GM12878 (cell line): Measurements from ENCODE around the gene SELPLG. TPM values are rescaled to one million over a fixed set of nuclear protein-coding genes. Genes with fewer than 3 reads are reported as not detected.

Experiments
- ATAC-seq: fragments of 200-7000 bp; cut with Tn5 transposase; 3 replicates; pipeline ENCODE4 v1.9.1; 2020; ENCODE audit warnings: mild to moderate bottlenecking, moderate library complexity
- BruUV-seq: library from RNA; stranded (reverse); fragments of 400-500 nt; replicated peaks from 2 replicates; lab custom pipeline; 2021; lab: Mats Ljungman, UMichigan
- CTCF ChIA-PET: fragments of 300-600 bp; sonication (Branson Sonifier 250); formaldehyde crosslinking; extraction: SDS; loops from one replicate; lab custom pipeline; 2021; ENCODE audit warnings: inconsistent platforms; lab: Yijun Ruan, JAX
- POLR2A ChIA-PET: fragments of 350-600 bp; formaldehyde crosslinking; extraction: SDS; loops from one replicate; lab custom pipeline; 2021; ENCODE audit warnings: inconsistent platforms; lab: Charles Lee
- RAD21 ChIA-PET: fragments of 300-600 bp; sonication (Branson Sonifier 250); formaldehyde crosslinking; loops from one replicate; lab custom pipeline; 2023; ENCODE audit warnings: antibody characterized with exemption; ENCODE audit not compliant: unreplicated experiment; lab: Charles Lee
- SMC1A ChIA-PET: fragments of 300-600 bp; sonication (Branson Sonifier 250); formaldehyde crosslinking; loops from one replicate; lab custom pipeline; 2023; ENCODE audit not compliant: unreplicated experiment, uncharacterized antibody; lab: Charles Lee
- DNase-seq: peaks from one replicate; pipeline ENCODE4 v3.0.0-alpha.2; 2011; ENCODE audit warnings: low read depth, low spot score
- FAIRE-seq: peaks from 3 replicates; lab custom pipeline; 2011; peaks lifted over from hg19 to GRCh38; lab: Jason Lieb, UNC
- H2AFZ ChIP-seq: 2 replicates; pipeline ENCODE4 v1.6.0; 2011; ENCODE audit warnings: low read depth, low read length, control low read depth; ENCODE audit not compliant: control insufficient read depth
- H3K27ac ChIP-seq: 2 replicates; pipeline ENCODE4 v1.5.1; 2011; ENCODE audit warnings: control low read depth; ENCODE audit not compliant: control insufficient read depth, insufficient read depth
- H3K27me3 ChIP-seq, 2 experiments: replicated peaks in 1 of 2; 2 replicates each; pipeline versions ENCODE4 v1.6.0 to v1.6.1; 2011; ENCODE audit warnings: low read length in 1 of 2; ENCODE audit not compliant: control insufficient read depth in 2 of 2, insufficient read depth in 2 of 2
- H3K36me3 ChIP-seq, 2 experiments: 2 replicates each; pipeline ENCODE4 v1.5.1; 2011; ENCODE audit warnings: low read length in 1 of 2; ENCODE audit not compliant: control insufficient read depth in 2 of 2, insufficient read depth in 2 of 2
- H3K4me1 ChIP-seq: 2 replicates; pipeline ENCODE4 v1.6.1; 2011; ENCODE audit warnings: mild to moderate bottlenecking, low read length, moderate library complexity, mixed read lengths; ENCODE audit not compliant: control insufficient read depth, insufficient read depth
- H3K4me2 ChIP-seq: 2 replicates; pipeline ENCODE4 v1.6.0; 2011; ENCODE audit warnings: control low read depth; ENCODE audit not compliant: control insufficient read depth, insufficient read depth
- H3K4me3 ChIP-seq: fragments of 200-600 bp; sonication (generic); 2 replicates; pipeline ENCODE4 v1.5.1; 2016
- H3K79me2 ChIP-seq: 2 replicates; pipeline ENCODE4 v1.6.0; 2011; ENCODE audit warnings: low read length; ENCODE audit not compliant: control insufficient read depth, insufficient read depth
- H3K9ac ChIP-seq: 2 replicates; pipeline ENCODE4 v1.8.0; 2011; ENCODE audit warnings: low read length, control low read depth, mixed read lengths; ENCODE audit not compliant: control insufficient read depth, insufficient read depth
- H3K9me3 ChIP-seq: replicated peaks from 3 replicates; pipeline ENCODE4 v1.5.1; 2011; ENCODE audit warnings: mild to moderate bottlenecking, low read length; ENCODE audit not compliant: control insufficient read depth, insufficient read depth
- H4K20me1 ChIP-seq: 2 replicates; pipeline ENCODE4 v1.6.0; 2011; ENCODE audit not compliant: control insufficient read depth, insufficient read depth
- BACH1 ChIP-seq: fragments of 450-650 bp; IDR thresholded peaks from 2 replicates; pipeline ENCODE4 v1.6.1; 2017; ENCODE audit warnings: mild to moderate bottlenecking, borderline replicate concordance
- CBFB ChIP-seq: IDR thresholded peaks from 2 replicates; pipeline ENCODE4 v1.6.1; 2016; ENCODE audit warnings: antibody characterized with exemption, low read depth
- EP300 ChIP-seq, 2 experiments: fragments of 150-350 bp in 1 of 2; IDR thresholded peaks; 2 replicates each; pipeline ENCODE4 v1.6.1; 2011 to 2012; ENCODE audit warnings: low read depth in 2 of 2, low read length in 2 of 2, borderline replicate concordance in 1 of 2, improper control_type of control experiment in 1 of 2, inconsistent platforms in 1 of 2; ENCODE audit not compliant: control insufficient read depth in 1 of 2
- ETV6 ChIP-seq, 2 experiments: fragments of 450-650 bp in 1 of 2; IDR thresholded peaks in 1 of 2; conservative IDR thresholded peaks in 1 of 2; 2 replicates each; pipeline ENCODE4 v1.6.1; 2014; ENCODE audit warnings: antibody characterized with exemption in 1 of 2, borderline replicate concordance in 1 of 2, low read depth in 1 of 2, mild to moderate bottlenecking in 1 of 2, moderate library complexity in 1 of 2
- EZH2 ChIP-seq: IDR thresholded peaks from 2 replicates; pipeline ENCODE4 v1.6.1; 2012; ENCODE audit warnings: low read depth, mild to moderate bottlenecking, control low read depth, inconsistent platforms, low read length, borderline replicate concordance; ENCODE audit not compliant: control insufficient read depth
- IKZF1 ChIP-seq: fragments of 450-650 bp; conservative IDR thresholded peaks from 2 replicates; pipeline ENCODE4 v1.6.1; 2017; ENCODE audit warnings: antibody characterized with exemption, mild to moderate bottlenecking
- IKZF2 ChIP-seq, 2 experiments: fragments of 450-650 bp; IDR thresholded peaks; 2 replicates each; pipeline ENCODE4 v1.6.1; 2017; ENCODE audit warnings: mild to moderate bottlenecking in 2 of 2, moderate library complexity in 2 of 2
- SUZ12 ChIP-seq: fragments of 200-600 bp; sonication (generic); IDR thresholded peaks from one replicate; pipeline ENCODE4 v1.6.1; 2018; ENCODE audit warnings: antibody characterized with exemption, mild to moderate bottlenecking; ENCODE audit not compliant: unreplicated experiment
- TAF1 ChIP-seq: IDR thresholded peaks from 2 replicates; pipeline ENCODE4 v1.6.1; 2011; ENCODE audit warnings: mild to moderate bottlenecking, low read depth, low read length, borderline replicate concordance
- TBL1XR1 ChIP-seq: IDR thresholded peaks from 2 replicates; pipeline ENCODE4 v1.6.1; 2012; ENCODE audit warnings: low read depth, low read length, improper control_type of control experiment
- TCF3 ChIP-seq: IDR thresholded peaks from 2 replicates; pipeline ENCODE4 v1.6.1; 2012; ENCODE audit warnings: low read depth, mild to moderate bottlenecking, low read length, borderline replicate concordance; ENCODE audit not compliant: insufficient read depth
- ZBTB11 ChIP-seq: fragments of 450-650 bp; formaldehyde crosslinking; IDR thresholded peaks from 2 replicates; pipeline ENCODE4 v1.5.0; 2022; ENCODE audit warnings: mild to moderate bottlenecking, missing genetic modification characterization
- ZNF622 ChIP-seq: fragments of 450-650 bp; IDR thresholded peaks from 2 replicates; pipeline ENCODE4 v1.6.1; 2017; ENCODE audit warnings: mild to moderate bottlenecking, inconsistent platforms
- ZSCAN29 ChIP-seq: fragments of 450-650 bp; IDR thresholded peaks from 2 replicates; pipeline ENCODE4 v1.6.1; 2017; ENCODE audit warnings: mild to moderate bottlenecking, moderate library complexity
- WGBS: methylation state at CpG from one replicate; pipeline ENCODE4 v1.1.6; 2016; ENCODE audit warnings: low lambda C conversion rate; ENCODE audit not compliant: insufficient replicate concordance, insufficient coverage; ENCODE audit errors: missing lambda C conversion rate; 5-methylcytosine and 5-hydroxymethylcytosine counted together
- in situ Hi-C: fragments of 300-500 bp; cut with MboI; formaldehyde crosslinking; loops from 9 replicates; pipeline ENCODE4 v1.14.3; 2018; ENCODE audit warnings: mixed read lengths
- intact Hi-C: fragments of 100-400 bp; cut with micrococcal nuclease; formaldehyde crosslinking; loops from one replicate; pipeline ENCODE4 v1.14.2; 2022; ENCODE audit not compliant: unreplicated experiment
- polyA plus RNA-seq, 11 experiments: library from polyadenylated mRNA; depleted of rRNA in 4 of 11; unstranded in 6 of 11; stranded (reverse) in 5 of 11; fragments of >200 nt; fragmentation: Nextera tagmentation in 4 of 11; fragmentation: Illumina TruSeq in 1 of 11; extraction: Ambion mirVana in 4 of 11; extraction: Trizol in 1 of 11; gene quantifications; 1 replicate in 1 of 11; 2 replicates in 10 of 11; pipeline versions ENCODE4 v1.2.1 to v1.2.3, GENCODE V29; 2011 to 2016; ENCODE audit warnings: inconsistent platforms in 2 of 11, missing spikeins in 2 of 11, low read depth in 1 of 11
- total RNA-seq, 4 experiments: library from RNA; depleted of rRNA in 3 of 4; stranded (reverse); fragments of >200 nt in 3 of 4; fragmentation: Illumina TruSeq in 1 of 4; extraction: Trizol in 1 of 4; gene quantifications; 2 replicates each; pipeline versions ENCODE4 v1.2.1 to v1.2.3, GENCODE V29; 2013 to 2021
- TF ChIP-seq, protein P1 (sequence below): fragments of 450-650 bp; IDR thresholded peaks from 2 replicates; pipeline ENCODE4 v1.6.1; 2016; ENCODE audit warnings: mild to moderate bottlenecking
- TF ChIP-seq, protein P2 (sequence below): IDR thresholded peaks from 2 replicates; pipeline ENCODE4 v1.6.1; 2011; ENCODE audit warnings: low read depth, low read length, improper control_type of control experiment, borderline replicate concordance

SELPLG gene
- total and polyA plus RNA-seq, 10 of the 15 experiments (the other 5 are each of a cell fraction or from before 2014, with no cell fraction given) = 3.2 to 32.3 (median 23.9) TPM

- intact Hi-C loops (no loop called here), in situ Hi-C loops (no loop called here)
- Histone ChIP-seq H3K4me3 (no peak overlapping the region), H3K27ac (no peak overlapping the region), H3K9me3 (no peaks in the 10 kb centered on the region), H3K27me3 (no peaks in the 10 kb centered on the region), H2AFZ (no peak overlapping the region), H4K20me1 (no peaks in the 10 kb centered on the region), H3K4me1 (no peaks in the 10 kb centered on the region), H3K36me3 (peaks cover 21 to 43% of the 10 kb centered on the region in 2 experiments), H3K79me2 (no peaks in the 10 kb centered on the region), H3K4me2 (no peak overlapping the region), H3K9ac (no peak overlapping the region)
- 91% methylated on average over 9 of the region's 9 CpGs for WGBS
- SMC1A ChIA-PET = interaction anchor here (0.6 kb wide), 1 partner anchor 9 kb away, joined by 3 read pairs; no protein-coding TSS in a partner anchor
- ATAC-seq (no peak), DNase-seq (no peak), FAIRE-seq (no peak)
- no TSS peak for BruUV-seq
- POLR2A ChIA-PET = no interaction called here
- TF ChIP-seq, protein P1, sequence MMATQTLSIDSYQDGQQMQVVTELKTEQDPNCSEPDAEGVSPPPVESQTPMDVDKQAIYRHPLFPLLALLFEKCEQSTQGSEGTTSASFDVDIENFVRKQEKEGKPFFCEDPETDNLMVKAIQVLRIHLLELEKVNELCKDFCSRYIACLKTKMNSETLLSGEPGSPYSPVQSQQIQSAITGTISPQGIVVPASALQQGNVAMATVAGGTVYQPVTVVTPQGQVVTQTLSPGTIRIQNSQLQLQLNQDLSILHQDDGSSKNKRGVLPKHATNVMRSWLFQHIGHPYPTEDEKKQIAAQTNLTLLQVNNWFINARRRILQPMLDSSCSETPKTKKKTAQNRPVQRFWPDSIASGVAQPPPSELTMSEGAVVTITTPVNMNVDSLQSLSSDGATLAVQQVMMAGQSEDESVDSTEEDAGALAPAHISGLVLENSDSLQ = no peak
- TF ChIP-seq, protein P2, sequence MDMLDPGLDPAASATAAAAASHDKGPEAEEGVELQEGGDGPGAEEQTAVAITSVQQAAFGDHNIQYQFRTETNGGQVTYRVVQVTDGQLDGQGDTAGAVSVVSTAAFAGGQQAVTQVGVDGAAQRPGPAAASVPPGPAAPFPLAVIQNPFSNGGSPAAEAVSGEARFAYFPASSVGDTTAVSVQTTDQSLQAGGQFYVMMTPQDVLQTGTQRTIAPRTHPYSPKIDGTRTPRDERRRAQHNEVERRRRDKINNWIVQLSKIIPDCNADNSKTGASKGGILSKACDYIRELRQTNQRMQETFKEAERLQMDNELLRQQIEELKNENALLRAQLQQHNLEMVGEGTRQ = no peak
- TF ChIP-seq ZBTB11 = no peak
- no peak for TF ChIP-seq BACH1
- TF ChIP-seq IKZF1 = no peak
- TF ChIP-seq ZNF622 = no peak
- TF ChIP-seq TBL1XR1 = no peak
- no peak for TF ChIP-seq CBFB
- no peak for TF ChIP-seq ZSCAN29
- no peak for TF ChIP-seq SUZ12
- TF ChIP-seq EZH2 = no peak
- no peak for TF ChIP-seq IKZF2 (IDR thresholded peaks at IDR 0.05)
- TF ChIP-seq ETV6 (conservative IDR thresholded peaks at IDR 0.05 in 1 of 2, IDR thresholded peaks at IDR 0.05 in 1 of 2; ENCODE audit: borderline replicate concordance in 1 of 2, low read depth in 1 of 2) = no peak
- no peak for TF ChIP-seq TAF1
- TF ChIP-seq EP300 (IDR thresholded peaks at IDR 0.05; ENCODE audit: borderline replicate concordance in 1 of 2, control insufficient read depth in 1 of 2, low read depth in 2 of 2, low read length in 2 of 2) = no peak
- TF ChIP-seq TCF3 = no peak
- CTCF ChIA-PET = interaction anchor here (1.0 kb wide), 1 partner anchor 136 kb away, joined by 3 read pairs; no protein-coding TSS in a partner anchor
- RAD21 ChIA-PET = no interaction called here
Measured at GRCh38 chr12:108648371-108648770, 14.7 kb upstream of the SELPLG start.
